HG02571 (cell line): ENCODE results near the gene CCDC200.
"Not testable (repeated sequence)": the region's sequence is repeated elsewhere in the genome, so short reads cannot be mapped to it uniquely, and the experiment has no call there.

ENCODE experiments used
- ATAC-seq: cut with Tn5 transposase; IDR thresholded peaks from one replicate; pipeline ENCODE4 v1.9.1; 2021; ENCODE audit warnings: mild to moderate bottlenecking, moderate library complexity; ENCODE audit not compliant: unreplicated experiment

The CCDC200 gene

DNA sequence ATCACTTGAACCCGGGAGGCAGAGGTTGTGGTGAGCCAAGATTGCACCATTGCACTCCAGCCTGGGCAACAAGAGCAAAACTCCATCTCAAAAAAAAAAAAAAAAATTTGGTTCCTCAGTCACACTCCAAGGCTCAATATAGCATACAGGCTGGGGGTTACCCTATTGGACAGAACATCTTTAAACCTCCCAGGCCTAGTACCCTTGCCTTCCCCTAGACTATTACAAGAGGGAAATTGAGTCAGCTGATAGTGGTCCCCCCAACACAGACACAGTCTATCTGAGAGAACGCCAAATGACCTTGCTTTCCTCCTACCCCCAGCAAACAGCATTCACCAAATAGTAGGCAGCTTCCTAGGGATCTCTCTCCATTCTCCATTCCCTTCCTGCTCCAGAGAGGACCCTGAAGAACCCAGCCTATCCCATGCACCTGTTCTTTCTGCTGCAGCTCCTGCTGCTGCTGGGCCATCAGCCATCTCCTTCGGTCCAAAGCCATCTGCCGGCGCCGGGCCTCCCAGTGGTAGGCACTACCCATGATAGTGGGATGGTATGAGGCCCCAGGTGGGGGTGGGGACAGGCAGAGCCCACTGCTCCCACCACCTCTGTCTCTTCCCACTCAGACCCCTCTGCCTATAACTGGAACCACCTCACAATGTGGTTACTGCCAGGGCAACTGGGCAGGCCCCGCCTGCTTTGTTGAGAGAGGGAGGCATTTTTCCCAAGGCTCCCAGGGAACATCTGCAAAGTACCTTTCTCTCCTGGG lies at the start of gene CCDC200:
Gene CCDC200 (minus strand): TSS at position 604 of the 763 bp plus-strand sequence. CDS start 69 bp downstream, at position 535.
- not testable (repeated sequence) for ATAC-seq

DNA sequence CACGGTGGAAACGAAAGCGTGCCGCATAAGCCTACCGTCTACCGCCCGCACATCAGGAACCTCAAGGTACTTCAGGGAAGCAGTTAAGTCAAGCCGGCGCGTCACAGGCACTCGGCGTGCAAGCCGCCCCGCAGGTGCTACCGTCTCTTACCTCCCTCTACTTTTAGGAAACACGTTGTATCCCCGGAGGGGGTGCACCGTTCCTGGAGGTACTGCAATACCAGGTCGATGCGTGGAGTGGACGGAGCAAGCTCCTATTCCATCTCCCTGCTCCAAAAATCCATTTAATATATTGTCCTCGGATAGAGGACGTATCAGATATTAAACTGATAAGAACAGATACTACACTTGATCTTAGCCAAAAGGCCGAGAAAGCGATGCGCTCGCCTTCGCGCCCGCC lies 44.5 kb upstream of the CCDC200 start:
- ATAC-seq = not testable (repeated sequence)

DNA sequence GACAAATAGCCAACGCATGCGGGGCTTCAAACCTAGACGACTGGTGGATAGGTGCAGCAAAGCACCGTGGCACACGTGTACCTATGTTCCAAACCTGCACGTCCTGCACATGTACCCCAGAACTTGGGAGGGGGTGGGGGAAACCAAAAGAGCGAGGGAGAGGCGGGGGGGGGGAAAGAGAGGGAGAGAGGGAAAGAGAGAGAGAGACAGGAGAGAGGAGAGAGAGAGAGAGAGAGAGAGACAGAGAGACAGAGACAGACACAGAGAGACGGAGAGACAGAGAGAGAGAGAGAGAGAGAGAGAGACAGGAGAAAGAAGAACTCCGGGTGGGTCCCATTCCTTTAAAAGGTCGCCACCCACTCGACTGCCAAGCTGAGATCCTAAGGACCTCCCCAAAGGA lies 44.1 kb upstream of the CCDC200 start:
- not testable (repeated sequence) for ATAC-seq

GRCh38 chr17:43270552-43271504 lies 42.4 kb upstream of the CCDC200 start:
- ATAC-seq = not testable (repeated sequence)

DNA sequence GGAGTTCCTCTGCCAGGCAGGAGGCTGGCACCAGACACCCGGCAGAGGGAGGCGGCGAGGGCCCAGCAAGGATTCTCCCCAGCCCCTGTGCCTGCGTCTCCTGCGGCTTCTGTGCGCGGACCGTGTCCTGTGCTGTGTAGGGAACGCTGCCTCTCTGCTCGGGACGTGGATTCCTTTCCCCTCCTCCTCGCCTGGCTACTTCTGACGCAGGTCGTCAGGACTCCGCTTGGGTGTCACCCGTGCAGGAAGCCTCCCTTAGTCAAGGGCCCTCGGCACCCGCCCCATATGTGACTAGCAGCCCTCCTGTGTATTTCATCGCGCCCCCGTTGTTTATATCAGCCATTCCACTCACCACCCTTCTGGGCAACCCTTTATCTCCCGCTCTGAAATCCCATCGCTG lies 18.0 kb upstream of the CCDC200 start:
- not testable (repeated sequence) for ATAC-seq

- ATAC-seq = not testable (repeated sequence)
These were observed 12.4 kb upstream of the CCDC200 start for GRCh38 chr17:43240596-43241352.

GRCh38 chr17:43239597-43239996 lies 11.2 kb upstream of the CCDC200 start:
- ATAC-seq = not testable (repeated sequence)

DNA sequence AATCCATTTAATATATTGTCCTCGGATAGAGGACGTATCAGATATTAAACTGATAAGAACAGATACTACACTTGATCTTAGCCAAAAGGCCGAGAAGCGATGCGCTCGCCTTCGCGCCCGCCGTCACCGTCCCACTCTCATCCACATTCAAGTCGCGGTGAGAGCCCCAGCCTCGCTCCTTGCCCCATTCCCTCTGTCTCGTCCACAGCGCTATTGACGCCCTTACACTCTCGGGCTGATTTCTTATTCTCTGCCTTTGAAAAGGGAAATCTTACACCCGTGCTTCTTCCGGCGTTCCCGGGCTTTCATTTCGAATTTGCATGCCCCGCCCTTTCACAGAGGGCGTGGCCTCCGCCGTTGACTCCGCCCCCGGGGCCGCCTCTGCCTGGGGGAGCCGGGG lies 5.5 kb upstream of the CCDC200 start, which contains the start of gene RNU2-1:
Gene RNU2-1 (minus strand): TSS at position 101 of the 400 bp plus-strand sequence.
- ATAC-seq = not testable (repeated sequence)

DNA sequence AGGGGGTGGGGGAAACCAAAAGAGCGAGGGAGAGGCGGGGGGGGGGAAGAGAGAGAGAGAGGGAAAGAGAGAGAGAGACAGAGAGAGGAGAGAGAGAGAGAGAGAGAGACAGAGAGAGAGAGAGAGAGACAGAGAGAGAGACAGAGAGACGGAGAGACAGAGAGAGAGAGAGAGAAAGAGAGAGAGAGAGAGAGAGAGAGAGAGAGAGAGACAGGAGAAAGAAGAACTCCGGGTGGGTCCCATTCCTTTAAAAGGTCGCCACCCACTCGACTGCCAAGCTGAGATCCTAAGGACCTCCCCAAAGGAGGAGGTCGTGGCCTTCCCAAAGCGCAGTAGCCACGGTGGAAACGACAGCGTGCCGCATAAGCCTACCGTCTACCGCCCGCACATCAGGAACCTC lies 4.8 kb upstream of the CCDC200 start:
- ATAC-seq = not testable (repeated sequence)

DNA sequence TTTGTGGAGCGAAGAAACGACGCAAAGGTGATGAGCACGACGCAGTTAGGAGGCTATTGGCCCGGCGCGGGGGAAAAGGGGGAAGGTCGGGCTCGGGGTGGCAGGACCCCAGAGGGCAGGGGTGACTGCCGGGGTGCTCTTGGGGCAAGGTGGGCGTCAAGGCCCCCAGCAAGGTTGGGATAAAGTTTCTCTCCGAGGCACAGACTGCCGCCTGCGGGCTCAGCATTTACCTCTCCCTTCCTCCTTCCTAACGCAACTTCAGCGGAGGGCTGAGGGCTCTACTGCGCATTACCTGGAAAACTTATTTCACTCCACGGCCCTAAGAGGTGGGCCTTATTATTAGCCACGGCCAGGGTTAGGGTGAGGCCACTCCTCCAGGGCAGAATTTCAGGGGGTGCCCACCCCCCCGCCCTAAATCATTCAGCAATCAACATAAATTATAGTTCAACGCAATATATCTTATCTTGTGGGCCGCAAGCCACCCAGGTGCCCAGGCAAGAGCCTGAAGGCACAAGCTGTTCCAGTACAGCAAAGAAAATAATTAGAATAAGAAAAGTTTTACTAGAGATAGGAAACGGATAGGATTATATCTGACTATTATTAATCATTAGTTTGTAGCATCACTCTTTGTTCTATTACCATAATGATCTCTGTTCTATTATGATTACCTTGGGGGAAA lies 3.7 kb upstream of the CCDC200 start:
- ATAC-seq = not testable (repeated sequence)

DNA sequence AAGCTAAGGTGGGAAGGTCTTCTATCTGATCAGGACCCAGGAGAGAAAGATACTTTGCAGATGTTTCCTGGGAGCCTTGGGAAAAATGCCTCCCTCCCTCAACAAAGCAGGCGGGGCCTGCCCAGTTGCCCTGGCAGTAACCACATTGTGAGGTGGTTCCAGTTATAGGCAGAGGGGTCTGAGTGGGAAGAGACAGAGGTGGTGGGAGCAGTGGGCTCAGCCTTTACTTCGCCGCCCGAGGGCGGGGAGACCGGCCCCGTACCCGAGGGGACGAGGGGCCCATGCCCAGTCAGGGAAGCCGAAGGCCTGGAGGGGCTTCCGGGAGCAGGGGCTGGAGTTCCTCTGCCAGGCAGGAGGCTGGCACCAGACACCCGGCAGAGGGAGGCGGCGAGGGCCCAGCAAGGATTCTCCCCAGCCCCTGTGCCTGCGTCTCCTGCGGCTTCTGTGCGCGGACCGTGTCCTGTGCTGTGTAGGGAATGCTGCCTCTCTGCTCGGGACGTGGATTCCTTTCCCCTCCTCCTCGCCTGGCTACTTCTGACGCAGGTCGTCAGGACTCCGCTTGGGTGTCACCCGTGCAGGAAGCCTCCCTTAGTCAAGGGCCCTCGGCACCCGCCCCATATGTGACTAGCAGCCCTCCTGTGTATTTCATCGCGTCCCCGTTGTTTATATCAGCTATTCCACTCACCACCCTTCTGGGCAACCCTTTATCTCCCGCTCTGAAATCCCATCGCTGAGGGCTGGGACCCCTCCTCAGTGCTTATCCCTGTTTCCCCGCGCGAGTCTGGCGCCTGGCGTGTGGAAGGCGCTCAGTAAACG lies 3.0 kb upstream of the CCDC200 start:
- ATAC-seq = not testable (repeated sequence)

DNA sequence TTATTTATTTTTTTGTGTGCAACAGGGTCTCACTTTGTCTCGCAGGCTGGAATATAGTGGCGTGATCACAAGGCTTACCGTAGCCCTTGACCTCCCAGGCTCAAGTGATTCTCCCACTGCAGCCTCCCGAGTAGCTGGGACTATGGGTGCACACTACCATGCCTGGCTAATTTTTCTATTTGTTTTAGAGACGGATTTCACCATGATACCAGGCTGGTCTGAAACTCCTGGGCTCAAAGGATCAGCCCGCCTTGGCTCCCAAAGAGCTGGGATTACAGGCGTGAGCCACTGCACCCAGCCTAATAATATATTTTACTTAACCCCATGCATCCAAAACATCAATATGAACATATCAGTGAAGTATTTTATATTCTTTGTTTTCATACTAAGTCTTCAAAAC lies 2.0 kb downstream of the CCDC200 start:
- no peak for ATAC-seq

GRCh38 chr17:43224146-43224705 lies 4.2 kb downstream of the CCDC200 start:
- no peak for ATAC-seq

- ATAC-seq = no peak
These were observed 7.8 kb downstream of the CCDC200 start for GRCh38 chr17:43220511-43221125.

- ATAC-seq = no peak
These were observed 8.6 kb downstream of the CCDC200 start for GRCh38 chr17:43219746-43220380.

DNA sequence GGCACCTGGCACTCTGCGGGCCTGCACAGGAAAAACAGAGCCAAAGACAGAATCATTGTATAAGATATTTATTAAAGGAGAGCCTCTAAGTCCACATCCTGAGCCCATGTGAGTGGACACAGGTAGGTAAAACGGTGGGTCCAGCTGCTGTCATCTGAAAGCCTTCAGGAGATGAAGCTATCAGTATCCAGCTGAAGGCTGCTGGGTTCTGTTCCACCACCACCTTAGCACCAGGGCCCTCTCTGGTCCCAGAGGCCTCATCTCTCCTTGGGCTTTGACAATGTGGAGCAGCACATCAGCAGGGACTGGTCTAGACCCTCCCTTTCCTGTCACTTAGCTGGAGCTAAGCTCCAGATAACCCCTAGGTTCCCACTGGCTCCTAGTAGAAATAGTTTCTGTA lies 9.4 kb downstream of the CCDC200 start:
- ATAC-seq = no peak

DNA sequence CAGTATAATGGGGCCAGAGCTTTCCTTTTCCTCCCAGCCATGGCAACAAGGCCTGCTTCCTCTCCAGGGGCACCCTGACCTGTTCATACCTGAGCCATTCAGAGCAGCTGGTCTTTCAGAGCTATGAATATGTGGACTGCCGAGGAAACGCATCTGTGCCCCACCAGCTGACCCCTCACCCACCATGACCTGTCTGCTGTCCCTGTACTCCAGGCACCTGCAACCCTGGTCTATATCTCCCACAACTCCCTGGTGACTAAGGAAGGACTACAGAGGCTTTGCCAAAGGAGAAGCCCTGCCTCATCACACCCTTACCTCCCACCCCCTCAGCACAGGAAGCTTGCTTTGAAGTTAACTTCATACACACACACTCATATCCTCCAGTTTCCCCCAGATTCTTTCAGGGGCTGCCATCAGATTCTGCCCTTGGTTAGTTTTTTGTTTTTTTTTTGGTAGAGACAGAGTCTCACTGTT lies 10.8 kb downstream of the CCDC200 start:
- no peak for ATAC-seq
